ENCODE data around the gene SLC26A3.

Gene SLC26A3

DNA sequence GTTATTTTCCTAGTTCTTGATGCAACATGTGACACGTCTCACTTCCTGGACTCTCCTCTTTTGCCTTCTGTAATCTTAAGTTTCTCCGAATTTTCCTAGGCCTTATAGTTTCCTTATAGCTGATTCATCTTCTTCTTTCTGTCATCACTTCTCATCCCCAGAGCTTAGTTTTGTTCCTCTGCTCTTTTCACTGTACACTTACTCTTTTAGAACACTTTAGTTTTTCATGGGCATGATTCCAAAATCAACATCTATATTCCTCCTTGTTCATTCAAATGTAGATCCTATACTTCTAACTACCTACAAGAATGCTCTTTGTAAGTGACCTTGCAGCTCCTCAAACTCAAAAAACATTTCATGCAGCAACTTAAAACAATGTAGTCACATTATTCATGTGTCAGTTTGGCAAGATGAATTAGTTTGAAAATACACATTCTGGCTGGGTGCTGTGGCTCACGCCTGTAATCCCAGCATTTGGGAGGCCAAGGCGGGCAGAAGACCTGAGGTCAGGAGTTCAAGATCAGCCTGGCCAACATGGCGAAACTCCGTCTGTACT, 13.1 kb upstream of the SLC26A3 start:
- DNase-seq (ENCODE audit: low read depth) = no peak

GRCh38 chr7:107815254-107815882, 12.3 kb upstream of the SLC26A3 start:
- no peak for DNase-seq (ENCODE audit: low read depth)

DNA sequence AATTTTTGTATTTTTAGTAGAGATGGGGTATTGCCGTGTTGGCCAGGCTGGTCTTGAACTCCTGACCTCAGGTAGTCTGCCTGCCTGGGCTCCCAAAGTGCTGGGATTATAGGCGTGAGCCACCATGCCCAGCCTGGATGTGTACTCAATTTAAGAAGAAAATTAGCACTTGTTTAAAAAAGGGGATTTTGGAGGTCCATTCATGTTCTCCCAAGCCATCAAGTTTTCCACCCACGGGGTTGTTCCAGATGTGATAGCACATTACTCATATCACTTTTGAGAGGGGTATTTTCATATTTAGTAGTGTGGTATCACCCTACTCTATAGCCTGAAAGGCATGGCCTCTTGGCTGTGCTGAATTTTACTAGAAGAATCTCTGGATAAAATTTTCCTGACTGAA, 10.5 kb upstream of the SLC26A3 start:
- DNase-seq (ENCODE audit: low read depth) = no peak

DNA sequence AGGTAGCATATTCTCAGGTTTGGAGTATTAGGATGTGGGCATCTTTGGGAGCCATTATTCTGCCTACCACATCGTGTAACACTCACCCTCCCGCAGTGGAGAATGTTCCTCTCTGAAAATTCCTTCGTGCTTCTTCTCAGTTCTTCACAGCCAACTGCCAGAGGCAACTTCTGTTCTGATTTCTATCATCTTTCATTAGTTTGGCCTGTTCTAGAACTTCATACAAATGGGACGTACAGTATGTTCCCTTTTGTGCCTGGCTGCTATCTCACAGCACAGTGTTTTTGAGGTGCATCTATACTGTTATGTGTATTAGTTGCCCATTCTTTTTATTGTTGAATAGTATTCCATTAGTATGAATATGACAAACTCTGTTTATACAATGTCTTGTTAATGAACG, 8.9 kb upstream of the SLC26A3 start:
- DNase-seq (ENCODE audit: low read depth) = no peak

DNA sequence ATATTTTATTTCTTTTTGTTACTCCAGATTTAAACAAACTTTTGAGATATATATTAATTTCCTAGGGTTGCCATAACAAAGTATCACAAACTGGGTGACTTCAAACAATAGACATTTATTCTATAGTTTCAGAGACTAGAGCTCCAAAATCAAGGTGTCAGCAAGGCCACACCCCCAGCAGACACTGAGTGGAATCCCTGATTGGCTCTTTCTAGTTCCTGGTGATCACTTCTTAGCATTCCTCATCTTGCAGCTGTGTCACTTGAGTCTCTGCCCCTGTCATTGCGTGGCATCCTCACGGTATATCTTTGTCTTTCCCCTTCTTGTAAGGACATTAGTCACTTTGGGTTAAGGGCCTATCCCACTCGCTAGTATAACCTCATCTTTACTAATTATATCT, 7.6 kb upstream of the SLC26A3 start:
- DNase-seq (ENCODE audit: low read depth) = no peak

GRCh38 chr7:107809179-107809578, 6.2 kb upstream of the SLC26A3 start:
- DNase-seq (ENCODE audit: low read depth) = no peak

- DNase-seq (ENCODE audit: low read depth) = no peak
Observed at GRCh38 chr7:107799647-107800264, 3.3 kb downstream of the SLC26A3 start.

- no peak for DNase-seq (ENCODE audit: low read depth)
Observed at GRCh38 chr7:107792364-107792763, 10.7 kb downstream of the SLC26A3 start.

DNA sequence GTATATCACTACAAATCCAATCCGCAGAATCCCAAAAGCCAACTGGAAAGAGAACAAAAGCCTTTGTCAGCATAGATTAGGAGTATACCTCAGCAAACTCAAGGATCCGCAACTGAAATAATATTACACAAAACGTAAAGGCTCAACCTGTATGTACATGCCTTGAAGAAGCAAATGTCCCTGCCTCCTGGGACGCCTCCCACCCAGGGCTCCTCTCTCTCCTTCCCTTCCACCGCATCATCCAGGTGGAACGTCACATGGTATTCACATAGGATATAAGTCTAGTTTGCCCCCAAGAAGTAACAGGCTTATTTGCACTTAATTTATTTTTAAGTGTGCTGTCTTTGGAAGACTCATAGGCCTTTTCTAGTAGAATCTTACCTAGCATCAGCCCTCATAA, 13.4 kb downstream of the SLC26A3 start:
- no peak for DNase-seq (ENCODE audit: low read depth)

DNA sequence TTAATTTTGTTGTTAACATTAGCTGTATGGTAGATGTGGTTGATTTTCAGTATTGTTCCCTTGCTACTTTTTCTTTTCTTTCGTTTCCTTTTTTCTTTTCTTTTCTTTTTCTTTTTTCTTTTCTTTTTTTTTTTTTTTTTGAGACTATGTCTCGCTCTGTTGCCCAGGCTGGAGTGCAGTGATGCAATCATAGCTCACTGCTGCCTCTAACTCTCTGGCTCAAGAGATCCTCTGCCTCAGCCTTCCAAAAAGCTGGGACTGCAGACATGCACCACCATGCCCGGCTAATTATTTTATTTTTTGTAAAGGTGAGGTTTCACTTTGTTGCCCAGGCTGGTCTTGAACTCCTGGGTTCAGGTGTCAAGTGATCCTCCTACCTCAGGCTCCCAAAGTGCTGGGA, 14.4 kb downstream of the SLC26A3 start:
- DNase-seq (ENCODE audit: low read depth) = no peak

GRCh38 chr7:107788216-107788615, 14.8 kb downstream of the SLC26A3 start:
- no peak for DNase-seq (ENCODE audit: low read depth)

GRCh38 chr7:107785926-107786325, 17.1 kb downstream of the SLC26A3 start:
- no peak for DNase-seq (ENCODE audit: low read depth)

DNA sequence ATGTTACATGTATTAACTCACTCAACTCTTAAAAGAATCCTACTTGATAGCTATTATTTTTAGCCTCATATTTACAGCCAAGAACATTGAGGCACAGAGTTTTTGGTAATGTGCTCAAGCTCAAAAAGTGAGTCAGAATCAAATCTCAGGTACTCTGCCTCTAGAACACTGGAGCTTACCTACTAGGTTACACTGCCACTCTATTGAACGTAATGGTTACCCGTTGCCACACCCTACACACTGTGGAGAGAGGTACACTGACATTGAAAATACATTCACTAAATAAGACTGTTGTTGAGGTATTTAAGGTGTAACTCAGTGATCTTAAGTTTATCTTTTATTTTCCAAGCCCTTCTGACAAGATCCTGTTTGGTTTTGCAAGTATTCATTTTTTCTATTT, 17.9 kb downstream of the SLC26A3 start:
- DNase-seq (ENCODE audit: low read depth) = no peak

- DNase-seq (ENCODE audit: low read depth) = no peak
Observed at GRCh38 chr7:107783648-107784047, 19.4 kb downstream of the SLC26A3 start.

- no peak for DNase-seq (ENCODE audit: low read depth)
Observed at GRCh38 chr7:107782374-107782773, 20.6 kb downstream of the SLC26A3 start.

DNA sequence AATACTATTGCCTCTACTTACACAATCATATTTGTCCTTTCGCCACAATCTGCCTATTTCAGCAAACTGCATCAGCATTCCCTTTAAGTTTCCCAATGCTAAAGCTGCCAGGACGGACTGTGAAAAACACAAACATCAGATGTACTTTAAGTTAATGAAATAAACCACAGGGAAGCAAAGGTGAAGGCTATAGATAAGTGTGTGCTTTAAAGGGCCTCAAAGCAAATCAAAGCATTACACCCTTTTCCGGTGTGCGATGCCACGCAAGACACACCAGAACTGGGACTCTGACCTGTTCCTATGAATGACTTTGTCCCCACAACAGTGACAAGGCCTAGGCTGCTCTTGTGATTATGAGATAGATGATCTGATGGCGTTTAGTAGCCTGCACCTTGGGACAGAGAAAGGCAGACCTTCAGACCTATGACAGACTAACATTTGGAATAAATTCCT, 23.4 kb downstream of the SLC26A3 start:
- no peak for DNase-seq (ENCODE audit: low read depth)

- no peak for DNase-seq (ENCODE audit: low read depth)
Observed at GRCh38 chr7:107778283-107778682, 24.7 kb downstream of the SLC26A3 start.

- no peak for DNase-seq (ENCODE audit: low read depth)
Observed at GRCh38 chr7:107777702-107778101, 25.3 kb downstream of the SLC26A3 start.

- no peak for DNase-seq (ENCODE audit: low read depth)
Observed at GRCh38 chr7:107773027-107773426, 30.0 kb downstream of the SLC26A3 start.

DNA sequence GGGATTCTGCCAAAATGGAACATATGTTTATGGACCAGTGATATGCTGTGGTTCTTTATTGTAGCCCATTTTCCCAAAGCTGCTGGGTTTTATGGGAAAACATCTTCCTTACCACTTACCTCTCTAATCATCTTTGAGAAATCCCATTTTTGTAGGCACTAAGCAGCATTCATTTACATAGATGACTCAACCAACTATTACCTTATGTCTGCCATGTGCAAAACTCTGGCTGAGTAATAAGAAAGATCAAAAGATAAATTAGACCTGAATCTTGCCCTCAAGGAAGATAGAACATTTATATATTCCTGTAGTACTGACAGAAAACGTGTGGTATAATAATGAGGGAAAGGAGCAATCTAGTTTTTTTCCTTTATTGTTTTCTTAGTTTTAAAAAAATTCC, 34.8 kb downstream of the SLC26A3 start:
- no peak for DNase-seq (ENCODE audit: low read depth)

DNA sequence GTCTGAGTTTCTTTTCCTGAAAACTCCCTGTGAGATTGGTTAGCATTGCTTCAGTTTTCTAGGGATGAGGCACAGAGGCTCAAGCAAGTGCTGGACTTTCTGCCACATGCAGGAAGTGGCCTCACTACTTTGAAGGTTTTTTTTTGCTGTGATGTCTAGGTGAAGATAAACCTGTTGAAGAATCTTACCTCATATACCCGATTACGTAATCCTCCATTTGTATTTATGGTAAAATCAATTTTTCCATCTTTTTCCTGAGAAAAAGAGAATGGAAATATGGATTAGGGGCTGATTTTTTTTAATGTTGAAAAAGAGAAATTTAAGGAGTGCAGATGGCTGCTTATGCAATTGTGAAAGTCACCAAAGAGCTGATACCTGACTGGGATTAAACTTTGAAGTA, 35.6 kb downstream of the SLC26A3 start:
- no peak for DNase-seq (ENCODE audit: low read depth)

- no peak for DNase-seq (ENCODE audit: low read depth)
Observed at GRCh38 chr7:107758667-107759066, 44.4 kb downstream of the SLC26A3 start.

- DNase-seq (ENCODE audit: low read depth) = no peak
Observed at GRCh38 chr7:107754642-107755041, 48.4 kb downstream of the SLC26A3 start.

- no peak for DNase-seq (ENCODE audit: low read depth)
Observed at GRCh38 chr7:107751113-107751512, 51.9 kb downstream of the SLC26A3 start.
